HTR-8/SVneo (cell line): ENCODE results near the gene FAM53B.
"Not testable (repeated sequence)": the region's sequence is repeated elsewhere in the genome, so short reads cannot be mapped to it uniquely, and the experiment has no call there.

Experiments used
- DNase-seq: peaks from one replicate; pipeline ENCODE4 v3.0.0; 2011; ENCODE audit warnings: low spot score, mixed read lengths; ENCODE audit not compliant: insufficient read length
- FAIRE-seq: peaks from 2 replicates; lab custom pipeline; 2011; peaks lifted over from hg19 to GRCh38; lab: Jason Lieb, UNC

Gene FAM53B

GRCh38 chr10:124621637-124622036 lies 122.5 kb downstream of the FAM53B start:
- FAIRE-seq (no peak), DNase-seq (no peak)

GRCh38 chr10:124619802-124620490 lies 124.2 kb downstream of the FAM53B start:
- DNase-seq (no peak), FAIRE-seq (no peak)

- no peak for FAIRE-seq
Observed at GRCh38 chr10:124619195-124619594, 125.0 kb downstream of the FAM53B start.

DNA sequence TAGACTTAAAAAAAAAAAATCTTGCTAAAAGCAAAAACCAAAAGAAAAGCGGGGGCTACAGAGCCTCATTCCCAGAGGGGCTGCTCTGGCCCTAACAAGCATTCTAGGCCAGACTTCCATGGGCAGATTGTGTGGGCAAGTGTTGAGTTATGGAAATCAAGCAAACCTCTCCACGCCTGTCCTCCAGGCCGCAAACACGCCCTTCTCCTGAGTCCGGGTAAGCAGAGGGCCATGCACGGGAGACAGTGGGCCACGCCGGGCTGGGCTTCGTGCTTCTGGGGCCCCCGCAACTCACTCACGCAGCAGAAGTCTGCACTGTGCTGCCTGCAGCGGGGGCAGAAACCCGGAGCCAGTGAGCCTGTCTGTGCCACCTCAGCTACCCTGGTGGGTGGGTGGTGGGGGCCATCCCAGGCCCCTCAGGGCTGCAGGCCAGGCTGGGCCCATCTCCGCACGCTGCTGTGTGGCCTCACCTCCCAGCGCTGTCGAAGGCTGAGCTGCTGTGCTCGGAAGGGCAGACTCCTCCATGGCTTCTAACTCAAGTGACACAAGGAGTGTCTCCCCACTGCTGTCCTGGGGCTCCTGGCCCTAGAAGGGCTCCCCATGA lies 125.6 kb downstream of the FAM53B start:
- no peak for DNase-seq
- FAIRE-seq = no peak

More at GRCh38 chr10:124619195-124619594, 125.0 kb downstream of the FAM53B start:
- DNase-seq = no peak

GRCh38 chr10:124616836-124617130 lies 127.4 kb downstream of the FAM53B start:
- DNase-seq (no peak), FAIRE-seq (no peak)

GRCh38 chr10:124616040-124616835 lies 127.9 kb downstream of the FAM53B start:
- no peak for FAIRE-seq
- DNase-seq = no peak

DNA sequence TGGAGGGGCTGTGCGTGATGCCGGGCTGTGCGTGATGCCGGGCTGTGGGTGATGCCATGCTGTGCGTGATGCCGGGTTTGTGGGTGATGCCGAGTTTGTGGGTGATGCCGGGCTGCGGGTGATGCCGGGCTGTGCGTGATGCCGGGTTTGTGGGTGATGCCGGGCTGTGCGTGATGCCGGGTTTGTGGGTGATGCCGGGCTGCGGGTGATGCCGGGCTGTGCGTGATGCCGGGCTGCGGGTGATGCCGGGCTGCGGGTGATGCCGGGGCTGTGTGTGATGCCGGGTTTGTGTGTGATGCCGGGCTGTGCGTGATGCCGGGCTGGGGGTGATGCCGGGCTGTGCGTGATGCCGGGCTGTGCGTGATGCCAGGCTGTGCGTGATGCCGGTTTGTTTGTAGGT lies 128.9 kb downstream of the FAM53B start:
- no peak for FAIRE-seq

GRCh38 chr10:124614003-124614659 lies 130.0 kb downstream of the FAM53B start:
- DNase-seq = no peak
- no peak for FAIRE-seq

More for the DNA sequence above, 128.9 kb downstream of the FAM53B start:
- DNase-seq = no peak

- no peak for FAIRE-seq
Observed at GRCh38 chr10:124612611-124613498, 131.3 kb downstream of the FAM53B start.

GRCh38 chr10:124611738-124612137 lies 132.4 kb downstream of the FAM53B start:
- FAIRE-seq (no peak), DNase-seq (no peak)

More at GRCh38 chr10:124612611-124613498, 131.3 kb downstream of the FAM53B start:
- DNase-seq = no peak

- not testable (repeated sequence) for FAIRE-seq, DNase-seq
Observed at GRCh38 chr10:124610851-124611250, 133.3 kb downstream of the FAM53B start.

DNA sequence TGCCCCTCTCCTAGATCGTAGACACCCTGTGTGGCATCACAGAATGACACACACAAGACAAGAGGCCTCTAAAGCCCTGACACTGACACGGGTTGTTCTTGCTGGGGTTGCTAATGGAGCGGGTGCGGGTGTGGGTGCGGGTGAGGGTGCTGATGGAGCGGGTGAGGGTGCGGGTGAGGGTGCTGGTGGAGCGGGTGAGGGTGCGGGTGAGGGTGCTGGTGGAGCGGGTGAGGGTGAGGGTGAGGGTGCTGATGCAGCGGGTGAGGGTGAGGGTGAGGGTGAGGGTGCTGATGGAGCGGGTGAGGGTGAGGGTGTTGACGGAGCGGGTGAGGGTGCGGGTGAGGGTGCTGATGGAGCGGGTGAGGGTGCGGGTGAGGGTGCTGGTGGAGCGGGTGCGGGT lies 134.0 kb downstream of the FAM53B start:
- not testable (repeated sequence) for DNase-seq, FAIRE-seq

- DNase-seq = no peak
- FAIRE-seq = no peak
Observed at GRCh38 chr10:124609698-124610097, 134.5 kb downstream of the FAM53B start.

- FAIRE-seq (no peak), DNase-seq (no peak)
Observed at GRCh38 chr10:124608093-124608721, 136.0 kb downstream of the FAM53B start.

DNA sequence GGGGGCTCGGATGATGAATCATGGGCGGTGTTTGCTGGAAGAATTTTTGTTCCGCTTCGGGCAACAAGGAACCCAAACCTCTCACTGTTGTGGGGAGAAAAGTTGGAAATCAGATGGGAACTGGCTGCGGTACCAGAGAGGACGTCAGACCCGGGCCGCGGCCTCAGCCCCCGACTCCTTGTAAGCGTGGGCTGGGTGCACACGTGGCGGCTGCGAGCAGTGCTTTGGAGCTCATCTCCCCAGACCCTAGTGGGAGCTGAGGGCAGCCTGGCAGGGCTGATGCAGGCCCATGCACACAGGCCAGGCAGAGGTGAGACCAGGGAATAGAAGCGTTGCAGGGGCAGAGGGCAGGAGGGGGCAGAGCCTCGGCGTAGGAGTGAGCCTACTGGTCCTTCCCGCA lies 136.5 kb downstream of the FAM53B start:
- FAIRE-seq (no peak), DNase-seq (no peak)

GRCh38 chr10:124606822-124607221 lies 137.4 kb downstream of the FAM53B start:
- FAIRE-seq (no peak), DNase-seq (no peak)

DNA sequence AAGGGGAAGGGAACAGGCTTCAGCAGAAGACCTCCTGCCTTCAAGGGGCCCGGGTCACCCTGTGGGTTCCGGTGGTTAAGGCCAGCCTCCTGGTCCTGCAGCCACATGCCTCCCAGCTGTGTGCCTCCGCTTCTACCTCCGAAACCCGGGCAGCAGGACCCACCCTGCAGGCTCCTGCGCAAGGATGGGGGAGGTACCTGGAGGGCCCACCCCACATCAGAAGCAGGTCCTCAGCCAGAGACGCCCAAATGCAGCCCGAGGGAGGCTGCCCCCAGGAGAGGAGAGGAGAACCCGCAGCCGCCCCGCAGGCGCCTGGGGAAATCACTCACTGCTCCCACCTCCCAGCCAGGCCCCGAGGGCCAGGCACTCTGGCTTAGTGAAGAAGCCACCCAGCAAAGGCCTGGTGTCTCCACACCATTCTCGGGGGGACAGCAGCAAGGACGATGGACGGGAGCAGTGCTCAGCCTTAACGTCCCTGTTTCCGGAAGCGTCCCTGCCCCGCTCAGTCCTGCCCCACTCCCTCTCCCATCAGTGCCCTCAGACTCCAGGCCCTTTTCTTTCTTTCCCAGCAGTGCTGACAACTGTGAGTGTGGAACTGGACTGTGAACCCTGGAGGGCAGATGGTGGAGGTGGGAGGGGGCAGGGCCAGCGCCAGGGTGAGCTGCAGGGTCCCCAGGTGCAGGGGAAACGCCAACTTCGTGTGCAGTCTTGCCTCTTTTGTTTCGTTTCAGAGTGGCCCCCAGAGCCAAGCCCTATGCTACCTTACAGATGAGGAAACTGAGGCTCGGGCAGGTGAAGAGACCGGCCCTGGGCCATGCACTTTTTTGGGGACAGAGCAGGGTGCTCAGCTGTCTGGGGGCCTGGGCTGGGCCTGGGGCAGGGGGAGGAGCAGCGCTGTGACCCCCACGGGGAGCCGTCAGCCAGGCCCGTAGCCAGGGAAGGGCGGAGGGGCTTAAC lies 138.0 kb downstream of the FAM53B start:
- FAIRE-seq (no peak), DNase-seq (no peak)

DNA sequence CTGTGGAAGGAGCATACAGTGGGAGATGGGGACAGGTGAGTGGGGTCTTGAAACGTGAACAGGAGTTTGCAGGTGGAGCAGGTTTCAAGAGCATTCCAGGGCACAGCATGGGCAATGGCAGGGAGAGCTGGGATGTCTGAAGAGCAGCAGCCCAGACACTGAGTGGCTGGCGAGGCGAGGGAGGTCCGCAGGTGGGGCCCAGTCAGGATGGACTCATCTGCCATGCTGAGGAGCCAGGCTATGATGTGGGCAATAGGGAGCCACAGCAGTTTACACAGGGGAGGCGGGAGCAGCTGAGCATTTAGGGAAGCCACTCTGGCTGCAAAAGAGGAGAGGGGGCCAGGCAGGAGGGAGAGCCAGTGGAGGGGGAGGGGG lies 138.7 kb downstream of the FAM53B start:
- no peak for DNase-seq

More for the DNA sequence above, 138.7 kb downstream of the FAM53B start:
- no peak for FAIRE-seq
